Effector memory CD4-positive, alpha-beta T cell (primary cell): ENCODE data around the gene RGS19.
A peak's percentile ranks its signal among the peaks of the same experiment; 100 is the strongest.

ENCODE experiments used
- DNase-seq, 3 donors: peaks; one replicate each; pipeline ENCODE4 v3.0.0-alpha.2; 2020
- H3K27ac ChIP-seq: 2 replicates; pipeline ENCODE4 v1.7.0; 2013; ENCODE audit warnings: mild to moderate bottlenecking, low read length, moderate library complexity; ENCODE audit not compliant: insufficient read depth, poor library complexity, severe bottlenecking
- H3K27me3 ChIP-seq: replicated peaks from 2 replicates; pipeline ENCODE4 v1.7.0; 2013; ENCODE audit warnings: mild to moderate bottlenecking, low read length; ENCODE audit not compliant: insufficient read depth, control insufficient read depth, poor library complexity, severe bottlenecking
- H3K36me3 ChIP-seq: 2 replicates; pipeline ENCODE4 v1.7.0; 2013; ENCODE audit warnings: mild to moderate bottlenecking, low read length, moderate library complexity; ENCODE audit not compliant: control insufficient read depth, insufficient read depth
- H3K4me1 ChIP-seq: 2 replicates; pipeline ENCODE4 v1.7.0; 2013; ENCODE audit warnings: low read length, mild to moderate bottlenecking; ENCODE audit not compliant: control insufficient read depth, insufficient read depth, poor library complexity, severe bottlenecking
- H3K4me3 ChIP-seq: 2 replicates; pipeline ENCODE4 v1.7.0; 2013; ENCODE audit warnings: low read length, low read depth, mild to moderate bottlenecking; ENCODE audit not compliant: insufficient read depth, poor library complexity, severe bottlenecking
- H3K9me3 ChIP-seq: 2 replicates; pipeline ENCODE4 v1.7.0; 2013; ENCODE audit warnings: mild to moderate bottlenecking, low read length, moderate library complexity; ENCODE audit not compliant: control insufficient read depth

RGS19 gene

DNA sequence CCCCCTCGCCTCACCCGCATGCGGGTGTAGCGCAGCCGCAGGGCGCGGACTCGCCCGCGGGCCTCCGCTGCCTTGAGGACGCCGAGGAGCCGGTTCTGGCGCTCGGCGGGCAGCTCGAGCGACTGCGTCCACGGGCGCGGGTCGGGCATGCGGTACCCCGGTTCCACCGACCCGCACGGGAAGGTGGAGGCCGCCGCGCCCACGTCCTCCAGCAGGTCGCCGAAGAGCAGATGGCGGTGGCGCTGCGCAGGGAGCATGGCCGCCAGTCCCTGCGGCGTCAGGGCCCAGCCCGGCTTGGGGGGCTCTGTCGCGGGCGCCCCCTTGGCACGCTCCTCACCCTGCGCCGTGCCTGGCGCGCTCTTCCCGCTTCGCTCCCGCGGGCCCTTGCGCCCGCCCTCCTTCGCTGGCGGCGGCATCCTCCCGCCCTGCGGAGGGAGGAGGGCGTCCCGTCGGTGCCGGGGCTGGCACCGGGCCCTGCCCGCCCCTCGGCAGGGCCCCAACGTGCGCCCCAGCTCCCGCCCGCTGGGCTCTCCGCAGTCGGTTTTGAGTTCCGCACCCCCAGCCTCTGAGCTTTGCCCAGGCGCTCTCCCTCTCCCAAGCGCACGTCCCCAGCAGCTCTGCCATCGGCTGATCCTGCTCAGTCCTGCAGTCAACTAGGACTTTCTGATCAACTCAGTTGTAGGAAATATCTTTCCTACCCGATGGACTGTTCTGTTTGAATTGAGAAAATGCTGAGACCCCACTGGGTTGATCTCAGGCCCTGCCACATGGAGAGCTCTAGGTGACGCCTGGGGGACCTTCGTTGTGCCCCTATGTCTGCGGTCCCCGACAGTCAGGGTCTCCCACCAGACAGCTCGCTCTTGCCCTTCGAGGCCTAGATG, 4.7 kb upstream of the RGS19 start, which contains the start of gene LKAAEAR1:
LKAAEAR1 (minus strand) TSS at position 595 of the 881 bp plus-strand sequence; CDS start at position 416, 179 bp downstream.
- H3K27me3 ChIP-seq: no peaks in the 10 kb centered on the region
- peaks cover 5% of the 10 kb centered on the region for H3K9me3 ChIP-seq
- H3K27ac ChIP-seq: no peak within 1 kb of the TSS
- H3K4me1 ChIP-seq: peaks cover 28% of the 10 kb centered on the region
- DNase-seq: no peak
- peak within 1 kb of the TSS; percentile 55 for H3K4me3 ChIP-seq
- no peaks in the 10 kb centered on the region for H3K36me3 ChIP-seq

DNA sequence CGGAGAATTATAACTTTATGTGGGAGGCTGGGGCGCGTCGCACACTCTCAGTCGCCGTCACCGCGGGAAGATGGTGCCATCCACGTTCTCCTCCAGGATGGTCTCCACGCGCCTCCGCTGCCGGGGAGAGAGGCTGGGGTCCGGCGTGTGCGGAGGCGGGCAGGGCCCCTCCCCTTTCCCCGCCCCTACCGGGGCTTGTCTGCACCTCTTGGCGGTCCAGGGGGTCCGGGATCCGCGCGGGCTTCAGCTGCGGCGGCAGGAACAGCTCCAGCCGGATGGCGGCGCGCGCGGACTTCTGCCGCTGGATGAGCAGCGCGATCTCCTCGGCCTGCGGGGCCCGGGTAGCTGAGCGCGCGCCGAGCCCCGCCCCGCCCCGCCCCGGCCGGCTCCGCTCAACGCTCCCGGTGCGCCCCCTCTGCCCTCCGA, 4.1 kb upstream of the RGS19 start:
- Histone ChIP-seq H3K4me3 (peak overlapping the region; percentile 55), H3K27me3 (no peaks in the 10 kb centered on the region), H3K9me3 (peaks cover 5% of the 10 kb centered on the region), H3K27ac (no peak overlapping the region), H3K36me3 (no peaks in the 10 kb centered on the region), H3K4me1 (peaks cover 31% of the 10 kb centered on the region)
- DNase-seq: peak; percentile 28 to 54 (median 41)

GRCh38 chr20:64082820-64083377, 3.6 kb upstream of the RGS19 start:
- Histone ChIP-seq H3K4me1 (peaks cover 36% of the 10 kb centered on the region), H3K27ac (no peak overlapping the region), H3K9me3 (peaks cover 4% of the 10 kb centered on the region), H3K4me3 (peak overlapping the region; percentile 55), H3K27me3 (no peaks in the 10 kb centered on the region), H3K36me3 (no peaks in the 10 kb centered on the region)
- DNase-seq: no peak

GRCh38 chr20:64082126-64082731, 2.9 kb upstream of the RGS19 start:
- Histone ChIP-seq H3K27ac (peak overlapping the region; percentile 0), H3K4me1 (peaks cover 40% of the 10 kb centered on the region), H3K27me3 (no peaks in the 10 kb centered on the region), H3K4me3 (no peak overlapping the region), H3K9me3 (no peaks in the 10 kb centered on the region), H3K36me3 (no peaks in the 10 kb centered on the region)
- DNase-seq: no peak

GRCh38 chr20:64081624-64081964, 2.3 kb upstream of the RGS19 start:
- Histone ChIP-seq H3K27ac (no peak overlapping the region), H3K9me3 (no peaks in the 10 kb centered on the region), H3K27me3 (no peaks in the 10 kb centered on the region), H3K36me3 (no peaks in the 10 kb centered on the region), H3K4me3 (no peak overlapping the region), H3K4me1 (peaks cover 47% of the 10 kb centered on the region)
- DNase-seq: no peak

GRCh38 chr20:64080813-64081623, 1.7 kb upstream of the RGS19 start:
- no peak for DNase-seq
- Histone ChIP-seq H3K27me3 (no peaks in the 10 kb centered on the region), H3K4me1 (peaks cover 51% of the 10 kb centered on the region), H3K9me3 (no peaks in the 10 kb centered on the region), H3K4me3 (no peak overlapping the region), H3K27ac (peak overlapping the region; percentile 82), H3K36me3 (peaks cover 4% of the 10 kb centered on the region)

GRCh38 chr20:64080013-64080812, 895 bp upstream of the RGS19 start, which contains the start of gene OPRL1:
Gene OPRL1 (plus strand): TSS chr20:64080082. CDS start chr20:64092721, 12,639 bp downstream.
- no peaks in the 10 kb centered on the region for H3K9me3 ChIP-seq
- H3K36me3 ChIP-seq: peaks cover 11% of the 10 kb centered on the region
- H3K4me1 ChIP-seq: peaks cover 51% of the 10 kb centered on the region
- DNase-seq: peak; percentile 57 to 65 (median 60)
- H3K27ac ChIP-seq: peak within 1 kb of the TSS; percentile 82
- peak within 1 kb of the TSS; percentile 85 for H3K4me3 ChIP-seq
- H3K27me3 ChIP-seq: no peaks in the 10 kb centered on the region

DNA sequence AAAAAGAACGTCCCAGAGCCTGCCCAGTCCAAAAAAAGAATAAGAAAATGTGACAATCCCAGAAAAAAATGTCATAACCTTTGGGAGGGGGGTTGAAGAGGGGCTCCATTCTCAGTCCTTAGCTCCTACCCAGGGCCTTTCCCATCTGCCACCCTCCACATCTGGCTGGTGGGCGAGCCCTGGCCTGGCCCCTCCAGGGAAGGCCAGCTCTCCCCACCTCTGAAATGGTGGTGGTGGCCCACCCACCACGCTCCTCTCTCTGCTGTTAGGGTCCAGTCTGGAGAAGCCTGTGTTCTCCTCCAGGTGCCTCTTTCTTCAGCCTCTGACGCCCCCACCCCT, 415 bp downstream of the RGS19 start:
- H3K27me3 ChIP-seq: no peaks in the 10 kb centered on the region
- H3K4me3 ChIP-seq: peak overlapping the region; percentile 85
- H3K36me3 ChIP-seq: peaks cover 24% of the 10 kb centered on the region
- DNase-seq: no peak
- peaks cover 41% of the 10 kb centered on the region for H3K4me1 ChIP-seq
- peak overlapping the region; percentile 76 for H3K27ac ChIP-seq
- H3K9me3 ChIP-seq: no peaks in the 10 kb centered on the region
